Mesothelial cell of epicardium (in vitro differentiated cells): ENCODE measurements around the gene PRAMEF5. TPM values are rescaled to one million over a fixed set of nuclear protein-coding genes. Genes with fewer than 3 reads are reported as not detected.
"Not testable (repeated sequence)": the region's sequence is repeated elsewhere in the genome, so short reads cannot be mapped to it uniquely, and the experiment has no call there.

Experiments used
- DNase-seq, 2 experiments: peaks; one replicate each; pipeline ENCODE4 v3.0.0; 2021; ENCODE audit warnings: low spot score in 2 of 2; ENCODE audit not compliant: unreplicated experiment in 2 of 2
- H3K27ac Mint-ChIP-seq: 2 replicates; pipeline ENCODE4 v1.8.0; 2021; ENCODE audit warnings: mixed read lengths
- H3K27me3 Mint-ChIP-seq: 2 replicates; pipeline ENCODE4 v1.8.0; 2021; ENCODE audit warnings: low read depth, mixed read lengths
- H3K36me3 Mint-ChIP-seq: 2 replicates; pipeline ENCODE4 v1.8.0; 2021; ENCODE audit warnings: mixed read lengths
- H3K4me1 Mint-ChIP-seq: 2 replicates; pipeline ENCODE4 v1.8.0; 2021; ENCODE audit warnings: mixed read lengths
- H3K4me3 Mint-ChIP-seq: 2 replicates; pipeline ENCODE4 v1.8.0; 2021; ENCODE audit warnings: mild to moderate bottlenecking, moderate library complexity, mixed read lengths
- H3K9me3 Mint-ChIP-seq: 2 replicates; pipeline ENCODE4 v1.8.0; 2021; ENCODE audit warnings: mixed read lengths
- total RNA-seq: library from RNA; stranded (reverse); gene quantifications from 3 replicates; pipeline ENCODE4 v1.2.1, GENCODE V29; 2021

Gene PRAMEF5
- total RNA-seq, 1 donor from 2014 or later, result not detected

- H3K4me1 Mint-ChIP-seq, H3K27ac Mint-ChIP-seq, DNase-seq, H3K9me3 Mint-ChIP-seq, H3K36me3 Mint-ChIP-seq, H3K4me3 Mint-ChIP-seq, H3K27me3 Mint-ChIP-seq: not testable (repeated sequence)
These were observed 43.4 kb downstream of the PRAMEF5 start for GRCh38 chr1:13297216-13297931.

- not testable (repeated sequence) for H3K36me3 Mint-ChIP-seq, H3K27ac Mint-ChIP-seq, H3K9me3 Mint-ChIP-seq, H3K4me1 Mint-ChIP-seq, H3K27me3 Mint-ChIP-seq, H3K4me3 Mint-ChIP-seq, DNase-seq
These were observed 44.7 kb downstream of the PRAMEF5 start for GRCh38 chr1:13298699-13299098.

DNA sequence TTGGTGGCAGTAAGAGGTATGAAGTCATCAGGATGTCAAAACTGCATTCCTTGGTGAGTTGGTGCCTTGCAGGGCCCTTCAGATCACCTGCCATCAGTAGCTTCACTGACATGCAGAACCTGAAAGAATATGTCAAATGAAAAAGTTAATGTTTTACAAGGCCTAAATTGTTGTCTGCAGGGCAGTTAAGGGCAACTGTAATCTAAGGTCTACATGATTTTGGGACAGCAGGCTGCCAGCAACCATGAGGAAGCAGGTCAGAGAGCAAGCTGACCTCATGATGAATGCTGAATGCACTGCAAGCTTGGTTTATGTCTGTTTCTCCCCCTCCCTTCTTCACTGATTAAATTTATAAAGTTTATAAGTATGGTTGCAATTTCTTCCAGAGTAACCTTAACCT is 48.2 kb downstream of the PRAMEF5 start:
- H3K27ac Mint-ChIP-seq, H3K4me1 Mint-ChIP-seq, DNase-seq, H3K9me3 Mint-ChIP-seq, H3K4me3 Mint-ChIP-seq, H3K36me3 Mint-ChIP-seq, H3K27me3 Mint-ChIP-seq: not testable (repeated sequence)

DNA sequence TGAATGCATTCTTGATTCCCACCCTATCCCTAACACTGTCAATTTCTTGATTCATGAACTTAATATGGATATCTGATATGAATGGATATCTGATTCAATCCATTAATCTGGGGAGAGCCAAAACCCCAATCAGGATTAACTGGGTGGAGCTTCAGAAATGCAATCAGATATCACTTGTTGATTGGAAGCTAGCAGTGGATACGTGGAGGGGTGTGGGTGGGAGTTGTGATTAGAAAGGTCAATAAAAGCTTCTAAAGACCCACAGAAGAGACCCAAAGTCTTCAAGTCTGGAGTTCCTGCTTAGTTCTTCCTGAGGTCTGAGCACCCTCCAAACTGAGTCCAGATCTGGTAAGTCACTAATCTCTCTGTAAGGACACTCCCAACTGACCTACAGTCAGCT is 49.2 kb downstream of the PRAMEF5 start, which contains the start of gene PRAMEF33:
Gene PRAMEF33 (plus strand): TSS at position 301 of the 400 bp plus-strand sequence. CDS start 2,416 bp downstream, outside the sequence.
- H3K4me1 Mint-ChIP-seq, H3K27me3 Mint-ChIP-seq, H3K4me3 Mint-ChIP-seq, H3K9me3 Mint-ChIP-seq, DNase-seq, H3K27ac Mint-ChIP-seq, H3K36me3 Mint-ChIP-seq: not testable (repeated sequence)

Other genes with a start within 250 kb of the PRAMEF5 start
- not detected in 3 replicates for gene PRAMEF27, start 197.6 kb upstream of the PRAMEF5 start, total RNA-seq
- not detected in 3 replicates for gene HNRNPCL3, start 193.4 kb upstream of the PRAMEF5 start, total RNA-seq
- gene PRAMEF25, start 183.4 kb upstream of the PRAMEF5 start, total RNA-seq, result not detected in 3 replicates
- gene HNRNPCL2, start 137.3 kb upstream of the PRAMEF5 start, total RNA-seq, result not detected in 3 replicates
- not detected in 3 replicates for gene PRAMEF26, start 98.2 kb upstream of the PRAMEF5 start, total RNA-seq
- not detected in 3 replicates for gene HNRNPCL4, start 88.6 kb upstream of the PRAMEF5 start, total RNA-seq
- not detected in 3 replicates for gene PRAMEF9, start 82.3 kb upstream of the PRAMEF5 start, total RNA-seq
- not detected in 3 replicates for gene PRAMEF13, start 52.8 kb upstream of the PRAMEF5 start, total RNA-seq
- gene PRAMEF18, start 28.0 kb upstream of the PRAMEF5 start, total RNA-seq, result not detected in 3 replicates
- gene PRAMEF8, start 30.9 kb downstream of the PRAMEF5 start, total RNA-seq, result not detected in 3 replicates
- gene PRAMEF33, start 49.3 kb downstream of the PRAMEF5 start, total RNA-seq, result not detected in 3 replicates
- gene PRAMEF15, start 61.4 kb downstream of the PRAMEF5 start, total RNA-seq, result not detected in 3 replicates
- gene PRAMEF14, start 92.9 kb downstream of the PRAMEF5 start, total RNA-seq, result not detected in 3 replicates
- gene PRAMEF19, start 117.7 kb downstream of the PRAMEF5 start, total RNA-seq, result not detected in 3 replicates
- not detected in 3 replicates for gene PRAMEF17, start 135.4 kb downstream of the PRAMEF5 start, total RNA-seq
- gene PRAMEF20, start 156.3 kb downstream of the PRAMEF5 start, total RNA-seq, result not detected in 3 replicates